ENCODE results near the gene CANX. TPM values are rescaled to one million over a fixed set of nuclear protein-coding genes. Genes with fewer than 3 reads are reported as not detected.

CANX gene
- total and polyA plus RNA-seq, 2 donors (not counting 3 experiments of a cell fraction or from before 2014, with no cell fraction given): 193 to 986 TPM

GRCh38 chr5:179778591-179778990, 79.8 kb downstream of the CANX start:
- no peak overlapping the region for H3K4me2 ChIP-seq (ENCODE audit: insufficient read depth, low read length)
- H3K9me1 ChIP-seq (replicated peaks; ENCODE audit: control insufficient read depth, extremely low read depth, insufficient read depth, low read length): no peaks in the 10 kb centered on the region
- BruUV-seq (replicated peaks): no TSS peak
- ChIA-PET POLR2A (no interaction called here), CTCF (interaction anchor here (4.8 kb wide), 1 partner anchor 15 kb away, joined by 22 read pairs; no protein-coding TSS in a partner anchor)
- H3K79me2 ChIP-seq (ENCODE audit: control insufficient read depth, insufficient read depth, low read length): no peaks in the 10 kb centered on the region
- no peak overlapping the region for H3K4me3 ChIP-seq (replicated peaks in 1 of 3; ENCODE audit: insufficient read depth in 1 of 3, low read depth in 1 of 3, low read length in 3 of 3)
- no peaks in the 10 kb centered on the region for H3K9me3 ChIP-seq (replicated peaks; ENCODE audit: control insufficient read depth, insufficient read depth, low read length)
- H3K27me3 ChIP-seq (ENCODE audit: control insufficient read depth in 2 of 2, insufficient read depth in 2 of 2, low read length in 2 of 2): no peaks in the 10 kb centered on the region
- FAIRE-seq (no peak), DNase-seq (ENCODE audit: low read depth, low spot score) (no peak)
- no peak overlapping the region for H2AFZ ChIP-seq (ENCODE audit: low read depth, low read length)
- TF ChIP-seq FOS (IDR thresholded peaks at IDR 0.05; ENCODE audit: borderline replicate concordance, insufficient read depth, low read length) (no peak), EZH2 (IDR thresholded peaks at IDR 0.05; ENCODE audit: borderline replicate concordance, low read depth, low read length, severe bottlenecking) (no peak), GATA2 (IDR thresholded peaks at IDR 0.05; ENCODE audit: insufficient read depth, insufficient read length, low read depth, low read length) (no peak), JUN (IDR thresholded peaks at IDR 0.05; ENCODE audit: borderline replicate concordance, insufficient read depth, insufficient read length, low read depth) (no peak), POLR2AphosphoS5 (IDR thresholded peaks at IDR 0.05; ENCODE audit: insufficient read depth, low read depth, low read length) (no peak), MYC (IDR thresholded peaks at IDR 0.05; ENCODE audit: low read depth, low read length) (no peak), POLR2A (IDR thresholded peaks at IDR 0.05; ENCODE audit: low read depth, low read length) (no peak)
- TF ChIP-seq, protein P1, sequence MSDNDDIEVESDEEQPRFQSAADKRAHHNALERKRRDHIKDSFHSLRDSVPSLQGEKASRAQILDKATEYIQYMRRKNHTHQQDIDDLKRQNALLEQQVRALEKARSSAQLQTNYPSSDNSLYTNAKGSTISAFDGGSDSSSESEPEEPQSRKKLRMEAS (IDR thresholded peaks at IDR 0.05; ENCODE audit: insufficient read depth, insufficient read length): no peak
- TF ChIP-seq, protein P2, sequence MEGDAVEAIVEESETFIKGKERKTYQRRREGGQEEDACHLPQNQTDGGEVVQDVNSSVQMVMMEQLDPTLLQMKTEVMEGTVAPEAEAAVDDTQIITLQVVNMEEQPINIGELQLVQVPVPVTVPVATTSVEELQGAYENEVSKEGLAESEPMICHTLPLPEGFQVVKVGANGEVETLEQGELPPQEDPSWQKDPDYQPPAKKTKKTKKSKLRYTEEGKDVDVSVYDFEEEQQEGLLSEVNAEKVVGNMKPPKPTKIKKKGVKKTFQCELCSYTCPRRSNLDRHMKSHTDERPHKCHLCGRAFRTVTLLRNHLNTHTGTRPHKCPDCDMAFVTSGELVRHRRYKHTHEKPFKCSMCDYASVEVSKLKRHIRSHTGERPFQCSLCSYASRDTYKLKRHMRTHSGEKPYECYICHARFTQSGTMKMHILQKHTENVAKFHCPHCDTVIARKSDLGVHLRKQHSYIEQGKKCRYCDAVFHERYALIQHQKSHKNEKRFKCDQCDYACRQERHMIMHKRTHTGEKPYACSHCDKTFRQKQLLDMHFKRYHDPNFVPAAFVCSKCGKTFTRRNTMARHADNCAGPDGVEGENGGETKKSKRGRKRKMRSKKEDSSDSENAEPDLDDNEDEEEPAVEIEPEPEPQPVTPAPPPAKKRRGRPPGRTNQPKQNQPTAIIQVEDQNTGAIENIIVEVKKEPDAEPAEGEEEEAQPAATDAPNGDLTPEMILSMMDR (IDR thresholded peaks at IDR 0.05; ENCODE audit: extremely low read depth in 1 of 2, insufficient read depth in 1 of 2, low read depth in 1 of 2, low read length in 2 of 2): no peak
- H3K4me1 ChIP-seq (ENCODE audit: control insufficient read depth, extremely low read depth, insufficient read depth, low read length): peaks cover 14% of the 10 kb centered on the region
- no peak overlapping the region for H3K27ac ChIP-seq (ENCODE audit: insufficient read depth, low read depth, low read length)
- H4K20me1 ChIP-seq (replicated peaks; ENCODE audit: control insufficient read depth, extremely low read depth, insufficient read depth, low read length): no peaks in the 10 kb centered on the region
- peaks cover 3 to 20% of the 10 kb centered on the region in 2 experiments for H3K36me3 ChIP-seq (ENCODE audit: control insufficient read depth in 2 of 2, extremely low read depth in 1 of 2, insufficient read depth in 2 of 2, low read length in 2 of 2)
- no peak overlapping the region for H3K9ac ChIP-seq (replicated peaks; ENCODE audit: extremely low read depth, insufficient read depth, low read length)
- dilution Hi-C loops (cut with MboI; ENCODE audit: extremely low pct_ligation_motif_present, low sequenced_read_pairs) (no loop called here), intact Hi-C loops (cut with micrococcal nuclease) (no loop called here)

Measured in endothelial cell of umbilical vein (primary cell).